ENCODE data around the gene PSMB5. TPM values are rescaled to one million over a fixed set of nuclear protein-coding genes. Genes with fewer than 3 reads are reported as not detected.

The PSMB5 gene
- 100 to 1,000 TPM; 176 to 182 TPM for total RNA-seq

DNA sequence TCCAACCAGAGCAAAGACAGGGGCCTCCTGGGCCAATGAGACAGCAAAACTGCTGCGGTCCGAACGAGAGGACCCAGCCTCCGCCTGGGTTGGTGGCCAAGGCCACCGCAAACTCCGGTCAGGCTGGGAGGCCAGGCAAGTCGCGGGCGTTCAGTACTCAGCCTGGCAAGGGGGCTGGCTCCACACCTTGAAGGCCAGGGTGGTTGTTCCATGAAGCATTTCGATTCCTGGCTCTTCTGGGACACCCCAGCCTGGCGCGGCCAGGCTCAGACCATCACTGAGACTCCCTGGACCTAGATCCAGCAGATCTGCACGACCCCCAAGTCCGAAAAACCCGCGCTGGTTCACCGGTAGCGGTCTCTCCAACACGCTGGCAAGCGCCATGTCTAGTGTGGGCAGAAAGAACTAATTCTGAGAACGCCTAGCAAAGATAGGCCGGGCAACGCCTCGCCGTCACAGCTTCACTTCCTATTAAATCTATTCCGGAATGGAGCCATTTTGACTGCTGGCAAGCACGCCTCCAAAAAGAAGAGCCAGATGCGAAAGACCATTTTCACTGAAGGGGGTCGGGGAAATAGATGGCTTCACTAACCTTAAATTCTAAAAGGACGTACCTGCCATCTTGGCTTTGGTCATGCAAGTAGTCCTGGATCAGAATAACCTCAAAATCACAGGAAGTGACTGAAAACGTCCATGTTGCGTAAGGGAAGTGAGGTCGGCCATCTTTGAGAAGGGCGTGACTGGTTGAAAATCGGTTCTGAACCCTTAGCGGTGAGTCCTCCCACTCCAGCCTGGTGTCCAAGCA, at the start of gene PSMB5:
PSMB5 (minus strand) TSS at position 403 of the 805 bp plus-strand sequence; CDS start at position 384, 19 bp downstream.
- CTCF ChIA-PET: interaction anchor here (0.7 to 2.1 kb wide), 4 partner anchors 21 to 42 kb away, joined by 4 to 9 read pairs (median 7); partner anchors contain the start of gene CDH24
- POLR2A ChIA-PET: interaction anchor here (0.6 to 2.5 kb wide), 2 partner anchors 28 to 44 kb away, joined by 5 to 12 read pairs; no protein-coding TSS in a partner anchor

DNA sequence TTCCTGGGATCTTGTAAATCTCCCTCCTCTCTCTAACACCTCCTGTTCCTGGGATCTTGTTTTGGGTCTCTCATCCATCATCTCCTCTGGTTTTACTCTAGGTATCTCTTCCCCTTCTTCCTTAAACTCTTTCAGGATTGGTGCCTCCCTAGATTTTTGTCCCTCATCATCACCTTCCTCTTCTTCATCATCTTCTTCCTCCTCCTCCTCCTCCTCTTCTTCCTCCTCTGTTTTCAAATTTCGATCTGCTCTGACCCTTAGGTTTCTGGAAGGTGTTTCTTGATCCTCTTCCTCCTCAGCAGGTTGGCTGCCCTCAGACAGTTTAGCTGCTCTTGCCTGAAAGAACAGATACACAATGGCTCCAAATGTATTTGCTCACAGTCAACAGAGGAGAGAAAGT, 45.8 kb upstream of the PSMB5 start:
- CTCF ChIA-PET: interaction anchor here (1.8 to 2.5 kb wide), 2 partner anchors 12 to 15 kb away, joined by 6 to 10 read pairs; partner anchors contain the start of genes ACIN1 and C14orf119
- POLR2A ChIA-PET: interaction anchor here (0.5 kb wide), 1 partner anchor 162 kb away, joined by 3 read pairs; the partner anchor contains the start of gene RBM23

DNA sequence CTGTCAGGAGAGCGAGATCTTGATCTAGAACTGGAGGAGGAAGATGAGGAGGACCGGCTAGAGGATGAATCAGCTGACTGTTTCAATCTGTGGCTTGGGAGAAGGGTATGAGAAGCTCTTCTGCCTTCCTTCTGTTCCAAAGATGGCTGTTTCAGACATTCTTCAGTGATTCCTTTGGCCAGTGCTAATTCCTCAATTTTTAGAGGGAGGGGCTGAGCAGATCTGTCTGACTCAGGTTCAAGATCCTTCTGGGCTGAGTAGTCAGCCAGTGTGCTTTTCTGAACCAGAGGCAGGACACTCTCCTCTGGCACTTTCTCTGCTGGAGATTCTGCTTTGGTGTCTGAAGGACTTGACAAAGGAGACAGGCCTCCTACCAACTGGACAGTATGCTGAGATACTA, 45.0 kb upstream of the PSMB5 start:
- CTCF ChIA-PET: interaction anchor here (1.8 to 2.5 kb wide), 2 partner anchors 11 to 16 kb away, joined by 6 to 10 read pairs; partner anchors contain the start of genes ACIN1 and C14orf119
- POLR2A ChIA-PET: no interaction called here

DNA sequence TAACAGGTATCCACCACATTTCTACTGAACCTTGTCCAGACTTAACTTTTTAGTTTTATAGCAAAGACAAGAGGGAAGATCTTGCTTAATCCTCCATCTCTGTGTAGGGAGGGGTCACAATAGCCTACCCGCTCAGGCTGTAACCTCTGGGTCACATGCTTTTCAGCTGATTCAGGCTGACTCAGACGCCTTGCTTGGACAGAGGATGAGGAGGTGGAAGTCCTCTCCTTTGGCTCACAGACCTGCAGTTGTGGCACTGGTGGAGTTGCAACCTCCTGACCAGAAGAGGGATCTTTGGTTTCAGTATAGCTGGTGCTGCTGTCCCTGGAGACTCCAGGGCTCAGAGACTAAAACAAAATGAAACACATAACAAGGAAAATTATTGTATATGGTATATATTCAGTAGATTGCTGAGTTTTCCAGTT, 44.0 kb upstream of the PSMB5 start:
- CTCF ChIA-PET: interaction anchor here (2.5 to 3.0 kb wide), 2 partner anchors 10 to 31 kb away, joined by 14 to 22 read pairs; no protein-coding TSS in a partner anchor
- POLR2A ChIA-PET: no interaction called here

DNA sequence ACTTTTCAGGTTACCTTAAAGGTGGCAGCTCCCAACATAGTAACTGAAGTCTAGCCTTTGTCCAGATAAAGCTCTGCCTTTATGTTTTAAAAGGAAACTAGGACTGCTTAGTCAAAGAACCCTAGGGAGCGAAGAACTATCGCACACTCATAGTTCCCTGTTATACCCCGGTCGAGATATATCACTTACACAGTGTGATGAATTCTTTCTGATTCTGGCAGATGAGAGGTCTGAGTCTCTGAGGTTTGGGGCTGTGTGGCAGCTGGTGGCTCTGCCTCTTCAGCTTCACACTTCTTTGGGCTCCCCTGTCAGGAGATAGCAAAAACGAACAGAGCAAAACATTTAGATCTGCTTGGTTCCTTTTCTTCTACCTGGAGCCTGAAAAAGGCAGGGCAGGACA, 43.3 kb upstream of the PSMB5 start:
- ChIA-PET POLR2A (no interaction called here), CTCF (interaction anchor here (1.2 to 4.1 kb wide), 8 partner anchors 8 to 244 kb away, joined by 4 to 22 read pairs (median 11); partner anchors contain the start of genes ACIN1 and C14orf119)

DNA sequence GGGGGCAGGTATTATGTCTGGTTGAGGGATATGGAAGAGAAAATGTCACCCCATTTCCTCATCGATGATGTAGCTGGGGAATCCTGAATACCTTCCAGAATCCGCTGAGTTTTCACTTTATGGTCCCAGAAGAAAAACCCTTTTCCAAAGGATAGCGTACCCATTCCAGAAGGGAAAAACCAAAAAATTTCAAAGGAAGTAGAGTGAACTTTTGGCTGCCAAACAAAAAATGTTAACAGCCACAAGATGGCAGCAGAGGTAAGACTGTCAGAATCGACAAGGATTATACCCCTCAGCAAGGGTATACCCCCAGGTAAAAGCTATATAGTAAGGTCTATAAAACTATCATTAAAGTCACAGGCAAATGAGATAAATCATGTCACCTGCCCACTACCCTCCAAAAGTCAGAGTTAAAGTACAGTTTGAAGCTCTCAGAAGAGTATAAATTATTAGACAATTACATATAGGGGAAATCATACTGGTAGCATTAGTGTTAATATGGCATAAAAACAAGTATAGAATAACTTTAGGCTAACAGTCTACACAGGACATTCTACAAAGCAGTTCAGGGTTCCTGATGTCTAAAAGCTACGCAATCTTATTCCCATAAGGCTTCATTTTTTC, 42.2 kb upstream of the PSMB5 start:
- ChIA-PET CTCF (interaction anchor here (0.5 to 4.1 kb wide), 19 partner anchors 8 to 245 kb away, joined by 3 to 22 read pairs (median 4); partner anchors contain the start of genes ACIN1 and C14orf119), POLR2A (no interaction called here)

DNA sequence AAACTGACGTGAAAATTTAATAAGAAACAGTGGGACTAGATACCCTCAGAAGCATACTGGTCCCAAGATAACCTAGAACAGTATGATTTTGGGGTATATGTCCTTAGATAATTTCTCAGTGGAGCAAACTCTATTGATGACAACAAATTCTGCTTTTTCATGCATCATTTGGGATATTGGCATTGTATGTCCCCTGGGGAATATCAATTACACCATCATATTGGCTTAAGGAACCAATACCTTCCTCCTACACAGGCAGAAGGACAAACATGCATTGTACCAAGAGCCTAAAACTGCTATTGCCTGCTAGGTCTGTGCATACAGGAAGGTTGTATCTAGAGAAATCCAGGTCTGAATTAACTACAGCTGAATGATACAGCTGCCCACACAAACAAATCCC, 40.2 kb upstream of the PSMB5 start:
- CTCF ChIA-PET: interaction anchor here (0.8 to 4.1 kb wide), 5 partner anchors 13 to 88 kb away, joined by 3 to 18 read pairs (median 5); partner anchors contain the start of genes ACIN1 and C14orf119
- POLR2A ChIA-PET: interaction anchor here (0.6 kb wide), 1 partner anchor 17 kb away, joined by 11 read pairs; no protein-coding TSS in a partner anchor

DNA sequence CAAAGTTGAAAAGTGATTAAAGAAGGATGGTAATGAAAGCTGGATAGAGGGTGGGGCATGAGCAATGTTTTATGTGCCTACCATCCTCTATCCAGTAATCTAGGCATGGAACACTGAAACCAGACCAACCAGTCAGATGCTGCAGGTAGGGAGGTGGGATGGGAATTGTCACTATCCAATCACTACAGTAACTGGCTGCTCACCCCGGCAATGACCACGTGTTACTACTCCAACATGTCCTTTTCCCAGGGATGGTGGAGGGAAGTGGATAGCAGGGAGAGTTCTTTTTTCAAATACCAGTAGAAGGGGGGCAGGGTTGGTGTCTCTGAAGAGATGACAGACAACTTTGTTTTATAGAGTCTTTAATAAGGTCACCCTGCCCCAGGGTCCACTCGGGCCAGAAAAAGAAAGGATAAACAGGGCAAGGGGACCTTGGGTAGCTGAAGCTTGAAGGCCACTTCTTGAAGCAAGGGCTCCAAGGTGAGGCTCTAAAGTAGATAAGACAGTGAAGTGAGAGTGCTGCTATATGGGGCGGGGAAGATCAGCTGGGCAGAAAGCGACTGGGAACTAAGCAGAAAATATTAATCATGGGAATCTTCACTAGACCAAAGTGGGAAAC, 37.3 kb upstream of the PSMB5 start:
- POLR2A ChIA-PET: interaction anchor here (1.3 to 2.2 kb wide), 2 partner anchors 14 to 23 kb away, joined by 3 to 10 read pairs; partner anchors contain the start of genes ACIN1 and C14orf119
- CTCF ChIA-PET: interaction anchor here (1.0 to 3.0 kb wide), 9 partner anchors 12 to 99 kb away, joined by 3 to 11 read pairs (median 7); partner anchors contain the start of genes ACIN1 and C14orf119

DNA sequence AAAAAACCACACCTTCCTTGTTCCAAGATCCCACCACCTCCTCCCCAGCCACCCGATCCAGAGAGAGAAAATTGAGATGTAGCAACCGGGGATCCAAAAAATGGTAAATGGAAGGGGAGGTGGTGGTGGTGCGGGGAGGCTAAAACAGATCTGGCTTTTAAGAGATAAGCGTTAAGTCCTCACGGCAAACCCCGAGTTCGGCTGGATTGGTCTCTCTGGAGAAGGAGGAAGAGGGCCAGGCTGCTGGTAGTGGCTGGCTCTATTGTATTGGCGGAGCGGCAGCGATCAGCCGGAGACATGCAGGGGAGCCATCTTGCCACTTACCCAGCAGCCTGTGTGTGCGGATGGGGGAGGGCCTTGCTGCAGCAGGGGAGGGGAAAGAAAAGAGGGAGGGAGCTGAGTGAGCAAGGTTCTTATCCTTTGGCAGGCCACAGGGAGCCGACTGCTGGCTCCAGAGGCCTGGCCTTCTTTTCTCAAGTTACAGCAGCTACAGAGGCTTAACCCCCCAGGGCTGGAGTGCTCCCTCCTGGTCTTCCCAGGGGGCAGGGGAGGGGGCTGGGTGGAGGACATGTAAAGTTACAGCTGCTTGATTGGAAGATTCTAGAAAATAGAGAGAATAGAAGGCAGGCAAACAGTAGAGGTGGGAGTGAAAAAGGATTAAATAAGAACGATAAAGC, 36.7 kb upstream of the PSMB5 start:
- ChIA-PET POLR2A (interaction anchor here (1.3 to 2.2 kb wide), 2 partner anchors 13 to 24 kb away, joined by 3 to 10 read pairs; partner anchors contain the start of genes ACIN1 and C14orf119), CTCF (interaction anchor here (1.0 to 3.0 kb wide), 9 partner anchors 11 to 98 kb away, joined by 3 to 11 read pairs (median 7); partner anchors contain the start of genes ACIN1 and C14orf119)

DNA sequence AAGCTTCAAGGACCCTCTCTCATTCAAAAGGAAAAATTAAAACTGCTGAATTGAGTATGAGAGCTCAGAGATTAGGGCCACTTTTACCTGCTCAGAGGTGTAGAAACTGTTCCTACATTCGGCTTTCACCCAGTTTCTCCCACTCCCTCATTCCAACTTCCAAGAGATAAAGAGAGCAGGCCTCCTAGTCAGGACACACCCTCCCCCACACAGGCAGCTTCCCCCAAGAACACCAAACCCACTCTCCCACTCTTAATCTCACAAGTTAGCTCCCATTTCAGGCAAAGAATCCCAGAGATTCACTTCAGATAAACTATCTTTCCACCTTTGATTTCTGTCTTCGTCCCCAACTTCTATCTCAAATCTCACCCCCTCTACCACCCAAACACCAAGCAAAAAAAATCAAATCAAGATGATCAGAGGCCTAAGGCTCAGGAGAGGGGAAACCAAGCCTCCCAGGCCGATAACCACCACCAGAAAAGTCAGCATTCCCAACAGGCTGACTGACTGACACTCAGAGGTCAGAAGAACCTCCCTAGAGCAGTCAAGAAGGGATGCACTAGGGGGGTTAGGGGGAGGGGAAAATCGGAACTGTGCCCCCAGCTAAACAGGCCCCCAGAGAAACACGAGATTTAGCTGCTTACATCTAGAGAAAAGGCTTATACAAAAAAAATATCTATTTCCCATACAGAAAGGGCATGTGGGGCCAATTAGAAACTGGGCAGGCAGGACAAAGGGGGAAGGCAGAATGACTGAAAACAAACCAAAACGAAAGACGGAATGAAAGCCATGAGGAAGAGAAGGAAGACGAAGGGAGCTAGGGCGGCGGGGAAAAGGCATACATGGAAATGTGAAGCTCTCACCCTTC, 35.8 kb upstream of the PSMB5 start:
- ChIA-PET CTCF (interaction anchor here (0.8 to 3.0 kb wide), 7 partner anchors 10 to 97 kb away, joined by 3 to 11 read pairs (median 7); partner anchors contain the start of genes ACIN1 and C14orf119), POLR2A (interaction anchor here (0.6 to 2.2 kb wide), 2 partner anchors 11 to 25 kb away, joined by 3 to 10 read pairs; partner anchors contain the start of genes ACIN1 and C14orf119)

DNA sequence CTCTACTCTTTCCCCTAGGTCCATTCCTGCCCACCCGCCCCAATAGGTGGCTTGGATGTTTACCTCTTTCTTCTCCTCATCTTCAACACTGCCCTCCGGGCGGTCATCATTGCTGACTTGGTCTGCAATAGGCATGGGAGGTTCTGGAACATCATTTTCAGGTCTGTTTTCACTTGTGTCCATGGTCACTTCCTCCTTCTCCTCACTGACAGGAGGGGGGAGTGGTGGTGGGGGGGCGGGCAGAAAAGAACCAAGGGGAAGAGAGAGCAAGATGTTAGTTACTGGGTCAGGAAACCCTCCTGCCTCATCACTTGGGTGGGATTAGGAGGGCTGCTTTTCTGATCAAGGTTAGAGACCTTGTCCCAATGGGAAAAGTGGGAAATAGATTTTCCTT, 34.7 kb upstream of the PSMB5 start:
- POLR2A ChIA-PET: interaction anchor here (0.6 to 1.1 kb wide), 3 partner anchors 22 to 58 kb away, joined by 4 to 7 read pairs (median 6); partner anchors contain the start of genes ACIN1 and C14orf119
- CTCF ChIA-PET: interaction anchor here (0.5 to 3.1 kb wide), 27 partner anchors 8 to 233 kb away, joined by 3 to 53 read pairs (median 7); partner anchors contain the start of genes ACIN1, AJUBA, C14orf119 and CDH24

DNA sequence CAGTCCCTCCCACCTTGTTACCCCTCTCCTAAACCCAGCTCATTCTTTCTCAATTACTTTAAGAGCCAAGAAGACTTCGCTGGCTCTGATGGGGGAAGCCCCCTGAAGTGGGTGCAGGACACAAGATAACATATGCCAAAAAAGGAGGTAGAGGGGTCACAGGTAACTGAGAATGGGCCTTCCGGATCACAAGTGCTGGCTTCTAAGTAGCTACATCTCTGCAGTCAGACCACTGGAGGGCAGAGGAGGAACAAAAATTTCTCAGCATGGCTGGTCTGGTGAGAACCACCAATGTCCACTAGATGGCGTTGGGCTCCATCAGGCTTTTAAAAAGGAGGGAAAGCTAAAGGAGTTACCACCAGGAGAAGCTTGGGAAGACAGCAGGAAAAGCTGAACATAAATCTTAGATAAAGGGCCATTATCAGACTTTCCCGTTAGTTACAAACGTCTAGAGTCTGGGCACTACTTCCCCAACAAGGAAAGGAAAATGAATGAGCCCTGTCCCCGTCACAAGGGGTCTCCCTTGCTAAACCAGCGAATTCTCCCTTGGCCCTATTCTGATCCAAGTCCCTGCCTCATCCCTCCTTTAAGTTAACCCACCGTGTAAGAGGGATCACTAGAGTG, 34.2 kb upstream of the PSMB5 start:
- ChIA-PET CTCF (interaction anchor here (0.5 to 3.1 kb wide), 30 partner anchors 9 to 234 kb away, joined by 3 to 53 read pairs (median 6); partner anchors contain the start of genes ACIN1, AJUBA, C14orf119 and CDH24), POLR2A (interaction anchor here (0.6 to 1.4 kb wide), 5 partner anchors 11 to 71 kb away, joined by 4 to 7 read pairs (median 5); partner anchors contain the start of genes ACIN1, C14orf119 and CDH24)

DNA sequence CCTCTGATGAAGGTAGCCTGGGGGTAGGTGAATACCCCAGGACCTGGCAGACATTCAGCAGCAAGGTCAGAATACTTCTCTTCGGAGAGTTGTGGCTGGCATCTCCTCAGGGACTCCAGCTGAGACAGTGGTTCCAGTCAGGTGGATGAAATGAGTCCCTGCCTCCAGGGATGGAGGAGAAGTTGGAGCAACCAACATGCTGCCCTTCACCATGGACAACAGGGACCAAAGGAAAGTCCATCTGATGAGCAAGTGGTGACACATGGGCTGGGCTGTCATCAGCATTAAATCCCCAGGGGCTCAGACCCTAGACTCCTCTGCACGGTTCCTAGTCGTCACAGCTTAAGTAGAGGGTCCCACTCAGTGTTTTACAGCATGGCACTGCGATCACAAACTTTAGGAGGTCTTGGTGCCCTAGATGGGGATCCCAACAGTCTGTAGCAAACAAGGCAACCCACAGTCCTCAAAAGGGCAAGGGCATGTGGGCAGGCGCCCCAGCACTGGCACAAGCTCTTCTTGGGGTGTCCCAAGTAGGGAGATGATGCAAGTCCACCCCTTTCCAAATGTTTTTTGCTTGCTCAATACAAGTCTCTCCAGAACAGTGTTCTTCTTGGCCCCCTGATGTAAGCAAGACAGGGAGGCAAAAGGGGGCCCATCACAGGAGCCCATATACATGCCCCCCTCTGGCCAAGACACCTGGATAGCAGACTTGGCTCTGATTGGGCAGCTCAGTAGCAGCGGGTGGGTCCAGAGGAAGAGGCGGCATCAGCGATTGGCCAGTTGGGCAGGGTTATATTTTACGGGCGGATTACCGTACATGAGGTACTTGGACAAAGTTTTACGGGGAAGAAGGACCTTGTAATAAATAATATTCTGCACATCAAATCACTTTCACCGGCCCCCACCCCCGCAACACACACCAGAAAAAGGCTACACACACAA, 33.4 kb upstream of the PSMB5 start:
- CTCF ChIA-PET: interaction anchor here (0.6 to 3.1 kb wide), 30 partner anchors 9 to 234 kb away, joined by 3 to 53 read pairs (median 6); partner anchors contain the start of genes ACIN1, AJUBA, C14orf119 and CDH24
- POLR2A ChIA-PET: interaction anchor here (0.6 to 1.4 kb wide), 4 partner anchors 10 to 71 kb away, joined by 4 to 7 read pairs (median 4); partner anchors contain the start of genes ACIN1, C14orf119 and CDH24

DNA sequence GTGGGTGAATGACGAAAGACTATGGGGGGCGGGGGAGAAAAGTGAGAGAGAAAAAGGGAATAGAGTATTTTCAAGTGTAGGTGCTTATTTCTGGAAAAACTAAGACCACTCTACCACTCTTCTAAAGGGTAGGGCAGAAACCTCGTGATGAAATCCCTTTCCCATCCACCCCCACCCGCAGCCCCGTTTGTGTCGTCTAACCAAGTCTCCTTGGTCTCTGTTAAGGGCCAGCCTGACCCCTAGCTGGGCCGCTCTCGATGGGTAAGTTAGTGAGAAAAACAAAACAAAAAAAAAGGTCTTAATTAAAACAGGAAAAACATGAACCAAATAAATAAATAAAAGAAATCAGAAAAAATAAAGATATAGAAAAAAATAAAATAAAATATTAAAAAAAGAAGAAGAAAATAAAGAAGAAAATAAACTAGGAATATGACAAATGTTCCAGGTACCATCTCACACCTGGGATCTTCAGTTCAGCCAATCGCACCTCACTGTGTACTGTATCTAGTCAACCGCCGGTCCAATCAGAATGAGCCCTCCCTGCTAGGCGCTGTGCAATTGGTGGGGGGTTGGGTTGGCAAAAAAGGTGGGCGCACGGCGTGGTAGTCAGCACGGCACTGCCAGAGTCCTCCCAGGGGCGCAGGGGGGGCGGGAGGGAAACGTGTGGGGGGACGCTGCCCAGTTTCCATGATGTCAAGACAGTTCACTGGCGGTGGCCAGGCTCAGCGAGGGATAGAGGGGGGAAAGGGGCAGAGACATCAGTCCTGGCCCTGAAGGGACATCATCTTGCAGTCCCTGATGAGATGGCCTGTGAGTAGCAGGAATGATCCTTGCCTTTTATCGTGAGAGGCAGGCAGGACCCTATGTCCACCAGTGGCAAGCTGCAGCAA, 32.4 kb upstream of the PSMB5 start:
- CTCF ChIA-PET: interaction anchor here (0.7 to 3.1 kb wide), 6 partner anchors 9 to 111 kb away, joined by 4 to 53 read pairs (median 12); partner anchors contain the start of genes AJUBA, CDH24 and HAUS4
- POLR2A ChIA-PET: no interaction called here
